Measurements from ENCODE around the gene CD79A.

CD79A gene

DNA sequence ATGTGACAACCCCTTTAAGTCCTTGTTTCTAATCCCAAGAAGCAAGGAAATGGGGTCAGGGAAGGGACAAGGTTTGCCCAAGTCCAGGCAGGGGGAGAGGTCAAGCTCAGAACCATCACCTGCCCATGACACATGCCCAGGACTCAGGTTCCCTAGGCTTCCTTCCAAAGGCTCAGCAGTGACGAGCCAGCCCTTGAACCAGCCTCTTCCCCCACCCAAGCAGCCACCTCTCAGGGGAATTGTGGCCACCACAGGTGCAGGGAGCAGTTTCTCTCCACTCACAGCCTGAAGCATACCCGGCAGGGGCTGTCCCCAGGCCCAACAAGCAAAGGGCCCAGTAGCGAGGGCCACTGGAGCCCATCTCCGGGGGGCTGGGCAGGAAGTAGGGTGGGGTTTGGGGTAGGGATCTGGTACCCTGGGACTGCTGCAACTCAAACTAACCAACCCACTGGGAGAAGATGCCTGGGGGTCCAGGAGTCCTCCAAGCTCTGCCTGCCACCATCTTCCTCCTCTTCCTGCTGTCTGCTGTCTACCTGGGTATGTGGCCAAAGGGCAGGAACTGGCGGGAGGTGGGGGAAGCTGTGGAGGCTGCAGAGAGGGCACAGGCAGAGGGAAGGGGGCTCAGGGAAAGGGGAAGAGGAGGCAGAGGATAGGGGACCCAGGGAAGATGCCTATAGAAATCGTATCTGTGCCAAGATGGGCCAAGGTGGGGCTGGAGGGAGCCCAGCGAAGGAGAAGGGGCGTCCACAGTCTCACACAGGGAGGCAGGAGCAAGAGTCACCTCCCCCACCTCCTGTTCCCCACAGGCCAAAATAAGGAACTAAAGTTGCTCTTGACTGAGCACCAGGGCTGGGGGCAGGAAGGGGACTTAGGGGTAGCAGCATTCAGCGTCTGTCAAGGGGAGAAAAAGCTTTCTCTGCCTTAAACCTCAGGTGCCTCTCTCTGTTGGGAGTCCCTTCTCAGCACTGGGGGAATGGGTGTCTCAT lies at the start of gene CD79A:
Gene CD79A, plus strand, starts transcription at position 433 of the 986 bp plus-strand sequence. Its CDS starts 26 bp downstream, at position 459.
- DNase-seq, result no peak

DNA sequence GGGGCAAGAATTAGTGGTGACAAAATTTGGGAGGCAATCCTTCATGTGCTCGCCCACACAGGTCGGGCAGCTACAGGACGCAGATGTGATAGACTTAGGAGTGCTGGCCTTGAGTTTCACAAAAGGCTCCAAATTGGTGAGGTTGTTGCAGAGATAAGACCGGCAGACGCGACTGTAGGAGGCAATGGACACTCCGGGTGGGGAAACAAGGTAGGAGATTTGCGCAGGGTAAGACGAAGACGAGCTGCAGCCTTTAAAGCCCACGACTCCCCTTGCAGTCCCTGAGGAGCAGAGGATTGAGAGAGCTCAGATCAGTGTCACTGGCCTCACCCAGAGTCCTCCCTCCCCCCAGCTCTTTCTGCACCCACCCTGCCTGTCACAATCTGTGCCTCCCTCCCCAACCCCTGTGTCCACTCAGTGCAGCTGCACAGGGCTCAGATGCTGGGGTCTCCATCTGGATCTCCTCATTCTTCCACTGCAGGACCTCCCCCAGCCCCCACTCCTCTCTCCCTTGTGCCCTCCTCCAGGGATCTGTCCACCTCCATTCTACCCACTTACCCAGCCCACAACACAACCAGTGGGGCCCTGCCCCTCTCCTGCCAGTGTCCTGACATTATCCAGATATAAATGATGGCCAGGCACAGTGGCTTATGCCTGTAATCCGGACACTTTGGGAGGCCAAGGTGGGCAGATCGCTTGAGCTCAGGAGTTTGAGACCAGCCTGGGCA lies 38.9 kb upstream of the CD79A start:
- no peak for DNase-seq

DNA sequence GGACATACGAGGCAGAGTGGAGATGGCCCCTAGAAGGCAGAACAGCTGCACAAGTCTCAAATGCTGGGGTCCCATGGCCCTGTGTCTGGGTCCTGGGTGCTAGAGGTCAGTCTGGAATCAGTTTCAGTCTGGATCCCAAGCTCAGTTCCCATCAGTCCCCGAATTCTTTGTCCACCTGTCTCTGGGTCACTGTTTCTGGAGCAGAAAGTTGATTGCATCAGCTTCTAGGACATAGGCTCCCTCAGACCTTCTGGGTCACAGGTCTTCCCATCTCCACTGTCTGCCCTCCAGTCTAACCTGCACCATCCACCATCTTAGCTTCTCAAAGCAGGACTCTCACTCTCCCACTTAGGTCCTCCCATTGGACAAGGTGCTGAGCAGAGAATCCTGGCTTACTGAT lies 37.9 kb upstream of the CD79A start:
- DNase-seq, result no peak

DNA sequence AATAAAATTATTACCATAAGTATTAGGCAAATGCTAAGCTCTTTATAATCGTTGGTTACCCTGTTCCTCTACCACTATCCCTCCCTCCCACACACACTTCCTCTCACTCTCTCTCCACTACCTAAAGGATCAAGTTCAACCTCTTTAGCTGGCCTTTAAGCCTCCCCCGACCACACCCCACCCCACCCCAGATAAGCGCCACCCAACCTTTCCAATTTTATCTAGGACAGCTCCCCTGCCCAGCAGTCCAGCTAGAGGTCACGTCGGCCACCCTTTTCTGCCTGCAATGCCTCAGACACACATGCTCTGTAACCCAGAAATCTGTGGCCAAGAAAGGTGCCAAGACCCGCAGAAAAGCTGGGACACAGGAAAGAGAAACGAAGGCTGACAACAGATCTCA lies 33.7 kb upstream of the CD79A start:
- no peak for DNase-seq

DNA sequence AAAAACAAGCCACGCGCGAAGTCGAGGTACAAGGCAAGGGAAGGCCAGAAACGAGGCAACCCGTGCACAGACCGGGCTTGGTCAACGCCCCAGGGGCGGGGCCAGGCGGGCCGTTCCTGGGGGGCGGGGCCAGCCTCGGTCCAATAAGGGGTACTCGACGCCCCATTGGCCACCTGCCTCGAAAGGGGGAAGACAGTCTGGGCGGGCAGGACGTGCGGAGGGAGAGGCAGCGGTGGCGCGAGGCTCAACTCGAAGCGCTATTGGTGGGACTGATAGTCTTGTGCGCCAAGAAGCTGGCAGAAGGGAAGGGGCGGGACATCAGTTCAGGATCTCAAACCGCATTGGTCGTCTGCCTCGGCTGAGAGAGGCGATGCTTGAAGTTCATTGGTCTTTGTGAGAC lies 32.5 kb upstream of the CD79A start, which contains the start of gene LYPD4:
Gene LYPD4, minus strand, starts transcription at position 83 of the 400 bp plus-strand sequence. CDS start 5,398 bp downstream, outside the sequence.
- no peak for DNase-seq

DNA sequence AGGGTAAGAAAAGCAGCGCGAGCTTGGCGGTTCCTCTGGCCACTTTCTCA lies 32.3 kb upstream of the CD79A start, which contains the start of gene DMRTC2:
Gene DMRTC2, plus strand, starts transcription at position 42 of the 50 bp plus-strand sequence. CDS start 2,387 bp downstream, outside the sequence.
- DNase-seq, result no peak

DNA sequence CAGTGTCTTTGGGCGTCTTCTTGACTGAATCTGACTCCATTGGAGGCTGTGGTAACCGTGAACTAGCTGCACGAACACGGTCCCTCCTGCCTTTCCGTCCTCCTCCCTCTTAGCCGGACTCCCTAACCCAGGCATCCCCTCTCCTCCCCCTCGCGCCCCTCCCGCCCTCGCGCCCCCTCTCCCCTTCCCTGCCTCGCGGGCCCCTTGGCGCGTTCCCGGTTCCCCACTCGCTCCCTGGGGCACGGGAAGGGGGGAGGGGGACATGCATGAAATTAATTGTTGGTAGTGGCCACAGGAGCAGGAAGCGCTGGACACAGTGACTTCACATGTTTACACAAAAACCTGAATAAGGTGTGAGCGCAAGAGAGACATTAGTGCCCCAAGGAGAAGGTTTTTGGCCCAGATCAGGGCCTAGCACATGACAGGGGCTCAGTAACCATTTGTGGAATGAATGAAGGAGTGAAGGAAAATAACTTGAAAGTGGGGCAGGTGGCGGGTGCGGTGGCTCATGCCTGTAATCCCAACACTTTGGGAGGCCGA lies 32.0 kb upstream of the CD79A start:
- DNase-seq, result no peak

DNA sequence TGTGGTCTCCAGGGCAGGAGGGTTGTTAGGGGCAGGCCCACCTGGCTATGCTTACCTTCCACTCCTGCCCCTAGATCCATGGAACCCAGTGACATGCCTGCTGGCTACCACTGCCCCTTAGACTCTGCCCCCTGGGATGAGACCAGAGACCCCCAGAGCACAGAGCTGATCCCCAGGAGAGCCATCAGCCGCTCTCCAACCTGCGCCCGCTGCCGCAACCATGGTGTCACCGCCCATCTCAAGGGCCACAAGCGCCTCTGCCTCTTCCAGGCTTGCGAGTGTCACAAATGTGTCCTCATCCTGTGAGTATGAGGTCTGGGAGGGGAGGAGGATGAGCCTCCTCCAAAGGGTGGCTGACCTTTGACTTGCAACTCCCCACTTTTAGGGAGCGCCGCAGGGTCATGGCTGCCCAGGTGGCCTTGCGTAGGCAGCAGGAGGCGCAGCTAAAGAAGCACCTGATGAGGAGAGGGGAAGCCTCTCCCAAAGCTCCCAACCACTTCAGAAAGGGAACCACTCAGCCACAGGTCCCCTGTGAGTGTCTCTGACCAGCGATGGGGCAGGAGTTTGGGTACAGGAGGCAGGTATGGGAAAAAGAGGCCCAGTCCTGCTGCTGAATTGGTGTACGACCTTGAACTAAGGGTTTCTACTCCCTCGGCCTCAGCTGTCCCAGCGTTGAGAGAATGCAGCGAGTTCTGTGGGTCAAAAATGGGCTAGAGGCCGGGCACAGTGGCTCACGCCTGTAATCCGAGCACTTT lies 29.6 kb upstream of the CD79A start:
- no peak for DNase-seq

DNA sequence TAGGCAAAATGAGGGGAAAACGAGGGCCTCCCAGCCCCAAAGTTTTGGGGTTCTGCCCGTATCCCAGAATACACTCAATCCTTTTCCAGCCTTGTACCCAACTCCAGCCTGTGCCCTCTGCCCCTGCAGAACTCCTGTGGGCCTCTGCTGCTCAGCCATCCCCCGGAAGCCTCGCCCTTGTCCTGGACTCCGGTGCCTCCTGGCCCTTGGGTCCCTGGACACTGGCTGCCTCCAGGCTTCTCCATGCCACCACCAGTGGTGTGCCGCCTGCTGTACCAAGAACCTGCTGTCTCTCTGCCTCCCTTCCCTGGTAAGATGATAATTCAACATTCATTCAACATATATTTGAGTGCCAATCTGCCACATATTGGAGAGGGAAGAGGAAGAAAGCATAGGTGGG lies 28.4 kb upstream of the CD79A start:
- no peak for DNase-seq

DNA sequence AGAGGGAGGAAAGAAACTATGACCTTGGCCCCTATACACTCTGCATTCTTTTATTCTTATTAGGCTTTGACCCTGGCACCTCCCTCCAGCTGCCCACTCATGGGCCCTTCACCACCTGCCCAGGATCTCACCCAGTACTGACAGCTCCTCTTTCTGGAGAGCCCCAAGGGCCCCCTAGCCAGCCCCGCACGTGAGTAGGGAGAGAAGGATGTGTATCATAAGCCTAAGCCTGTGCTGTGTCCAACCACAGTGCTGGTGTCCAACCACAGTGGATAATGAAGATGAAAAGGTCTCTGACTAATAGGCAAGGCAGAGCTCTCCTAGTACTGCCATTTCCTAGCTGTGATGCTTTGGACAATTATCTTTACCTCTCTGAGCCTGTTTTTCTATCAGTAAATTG lies 28.0 kb upstream of the CD79A start:
- DNase-seq, result no peak

DNA sequence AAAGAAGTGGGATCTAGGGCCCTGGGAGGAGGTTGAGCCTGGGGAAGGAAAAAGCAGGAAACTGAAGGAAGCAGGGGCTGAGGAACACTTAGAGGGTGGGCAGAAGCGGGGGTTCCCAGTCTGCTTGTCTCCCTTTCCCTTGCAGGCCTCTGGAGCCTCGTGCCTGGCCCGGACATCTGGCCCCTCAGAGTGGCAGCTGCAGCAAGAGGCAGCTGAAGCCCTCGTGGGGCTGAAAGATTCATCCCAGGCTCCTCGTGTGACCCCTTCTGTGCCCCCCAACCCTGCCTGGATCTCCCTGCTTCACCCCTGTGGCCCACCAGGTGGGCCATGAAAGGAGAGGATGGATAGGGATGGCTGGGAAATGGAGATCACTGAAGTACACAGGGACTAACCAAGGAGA lies 26.7 kb upstream of the CD79A start:
- DNase-seq, result no peak

DNA sequence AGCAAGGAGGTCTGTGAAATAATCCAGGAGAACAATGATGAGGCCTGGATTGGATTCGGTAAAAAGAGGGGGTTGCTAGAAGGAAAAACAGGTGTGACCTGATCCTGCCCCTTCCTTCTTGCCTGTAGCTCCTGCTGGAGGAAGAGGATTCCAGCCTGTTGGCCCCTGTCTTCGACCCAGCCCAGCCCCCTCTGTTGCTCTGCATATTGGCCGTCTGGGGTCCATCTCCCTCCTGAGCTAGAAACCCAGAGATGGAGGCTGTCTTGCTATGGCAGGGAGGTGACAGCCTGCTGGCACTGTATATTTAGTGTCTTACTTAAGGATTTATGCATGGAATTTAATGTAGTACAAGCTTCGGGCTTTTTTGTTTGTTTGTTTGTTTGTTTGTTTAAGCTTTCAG lies 25.6 kb upstream of the CD79A start:
- no peak for DNase-seq

DNA sequence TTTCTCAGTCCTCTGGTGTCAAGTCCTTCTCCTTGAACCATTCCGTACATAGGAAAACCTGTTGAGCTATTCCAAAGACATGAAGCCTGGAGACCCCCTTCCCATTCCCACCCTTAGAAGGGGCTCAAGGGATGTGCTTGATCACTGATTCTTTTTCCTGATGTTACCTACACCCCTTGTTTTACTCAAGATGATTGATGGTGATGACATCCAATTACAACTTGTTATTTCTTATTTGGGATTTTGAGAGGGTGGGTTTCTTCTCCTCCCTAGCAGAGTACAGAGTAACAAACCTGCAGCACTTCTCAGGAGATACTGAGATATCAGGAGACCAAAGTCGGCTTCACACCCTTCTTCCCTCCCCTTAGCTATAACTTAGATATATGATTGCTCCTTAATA lies 23.7 kb upstream of the CD79A start:
- no peak for DNase-seq

DNA sequence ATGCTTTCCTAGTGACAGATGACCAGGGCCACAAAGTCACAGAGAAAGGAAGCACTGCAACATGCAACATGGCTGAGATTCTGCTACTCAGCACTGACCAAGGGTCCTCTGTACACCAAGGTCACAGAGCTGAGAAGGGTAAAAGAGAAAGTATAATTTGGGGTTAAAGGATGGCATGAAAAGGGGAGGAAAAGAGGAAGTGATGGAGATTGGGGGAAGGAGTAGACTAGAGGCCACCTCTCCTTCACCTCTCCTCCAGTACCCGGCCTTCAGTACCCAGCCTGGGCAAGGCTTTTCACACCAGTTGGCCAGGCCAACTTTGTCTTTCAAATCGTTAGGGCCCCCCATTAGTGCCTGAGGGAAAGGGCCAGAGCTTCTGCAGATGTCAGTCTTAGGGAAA lies 23.3 kb upstream of the CD79A start:
- DNase-seq, result no peak

DNA sequence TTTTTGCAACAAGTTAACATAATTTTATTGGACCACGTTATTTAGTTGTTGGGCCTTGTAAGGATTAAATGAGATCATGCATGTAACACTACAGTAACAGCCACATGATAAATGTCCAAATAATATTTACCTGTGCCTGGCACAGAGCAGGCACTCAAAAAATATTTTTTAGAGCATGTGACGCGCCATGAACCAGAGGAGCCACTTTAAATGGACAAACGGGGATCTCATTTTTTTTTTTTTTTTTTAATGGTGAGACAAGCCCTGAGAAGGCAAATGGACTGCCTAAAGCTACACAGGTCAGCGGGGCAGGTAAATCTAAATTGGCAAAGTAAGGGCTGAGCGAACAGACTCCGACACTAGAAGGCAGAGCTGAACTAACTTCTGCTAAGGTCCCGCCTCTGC lies 17.9 kb upstream of the CD79A start:
- no peak for DNase-seq

DNA sequence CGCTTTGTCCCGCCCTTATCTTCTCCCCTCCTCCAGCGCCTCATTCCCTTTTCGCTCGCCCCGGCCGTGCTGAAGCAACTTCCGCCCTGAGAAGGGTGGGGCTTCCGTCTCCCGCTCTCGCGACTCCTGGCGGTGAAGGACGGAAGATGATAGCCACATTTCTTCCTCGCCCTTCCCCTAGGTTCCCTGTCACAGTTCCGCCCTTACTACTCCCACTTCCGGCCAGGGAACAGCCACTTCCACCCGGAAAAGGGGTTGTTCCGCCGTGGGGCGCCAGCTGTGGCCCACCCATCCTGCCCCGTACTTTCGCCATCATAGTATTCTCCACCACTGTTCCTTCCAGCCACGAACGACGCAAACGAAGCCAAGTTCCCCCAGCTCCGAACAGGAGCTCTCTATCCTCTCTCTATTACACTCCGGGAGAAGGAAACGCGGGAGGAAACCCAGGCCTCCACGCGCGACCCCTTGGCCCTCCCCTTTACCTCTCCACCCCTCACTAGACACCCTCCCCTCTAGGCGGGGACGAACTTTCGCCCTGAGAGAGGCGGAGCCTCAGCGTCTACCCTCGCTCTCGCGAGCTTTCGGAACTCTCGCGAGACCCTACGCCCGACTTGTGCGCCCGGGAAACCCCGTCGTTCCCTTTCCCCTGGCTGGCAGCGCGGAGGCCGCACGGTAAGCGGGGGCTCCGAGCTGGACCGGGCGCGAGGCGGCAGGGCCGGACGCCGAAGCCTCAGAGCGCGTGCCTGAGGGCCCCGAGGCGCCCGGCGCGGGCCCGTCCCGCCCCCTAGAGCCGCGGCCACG lies 17.3 kb upstream of the CD79A start, which contains the start of gene RPS19:
Gene RPS19, plus strand, starts transcription at position 638 of the 801 bp plus-strand sequence. CDS start 520 bp downstream, outside the sequence.
- DNase-seq, result peak; percentile 99

DNA sequence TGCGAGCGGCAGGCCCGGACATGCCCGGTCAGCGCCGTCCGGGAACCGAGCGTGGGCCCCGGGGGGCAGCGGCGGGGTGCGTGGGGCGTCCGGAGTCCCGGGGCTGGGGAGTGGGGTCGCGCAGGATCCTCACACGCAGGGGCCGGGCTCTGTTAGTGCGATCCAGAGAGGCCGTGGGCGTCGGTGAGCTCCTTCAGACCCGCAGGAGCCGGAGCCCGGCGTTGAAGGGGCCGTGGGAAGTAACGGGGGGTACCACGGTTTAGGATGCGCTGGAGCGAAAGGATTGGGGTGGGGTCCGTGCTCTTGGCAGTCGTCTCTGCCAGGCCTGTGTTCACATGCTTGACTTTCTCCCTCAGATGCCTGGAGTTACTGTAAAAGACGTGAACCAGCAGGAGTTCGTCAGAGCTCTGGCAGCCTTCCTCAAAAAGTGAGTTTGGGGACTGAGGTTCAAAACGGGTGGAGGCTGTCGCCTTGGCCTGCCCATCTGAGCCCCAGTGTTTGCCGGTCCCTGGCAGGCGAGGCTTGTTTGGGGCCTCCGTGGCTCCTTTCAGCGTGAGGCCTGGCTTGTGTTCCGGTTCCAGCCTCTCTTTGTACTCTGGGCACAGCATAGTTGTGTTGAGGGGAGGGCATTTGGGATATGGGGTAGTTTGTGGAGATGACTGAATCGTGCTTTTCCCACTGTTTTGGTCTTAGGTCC lies 16.5 kb upstream of the CD79A start:
- no peak for DNase-seq

DNA sequence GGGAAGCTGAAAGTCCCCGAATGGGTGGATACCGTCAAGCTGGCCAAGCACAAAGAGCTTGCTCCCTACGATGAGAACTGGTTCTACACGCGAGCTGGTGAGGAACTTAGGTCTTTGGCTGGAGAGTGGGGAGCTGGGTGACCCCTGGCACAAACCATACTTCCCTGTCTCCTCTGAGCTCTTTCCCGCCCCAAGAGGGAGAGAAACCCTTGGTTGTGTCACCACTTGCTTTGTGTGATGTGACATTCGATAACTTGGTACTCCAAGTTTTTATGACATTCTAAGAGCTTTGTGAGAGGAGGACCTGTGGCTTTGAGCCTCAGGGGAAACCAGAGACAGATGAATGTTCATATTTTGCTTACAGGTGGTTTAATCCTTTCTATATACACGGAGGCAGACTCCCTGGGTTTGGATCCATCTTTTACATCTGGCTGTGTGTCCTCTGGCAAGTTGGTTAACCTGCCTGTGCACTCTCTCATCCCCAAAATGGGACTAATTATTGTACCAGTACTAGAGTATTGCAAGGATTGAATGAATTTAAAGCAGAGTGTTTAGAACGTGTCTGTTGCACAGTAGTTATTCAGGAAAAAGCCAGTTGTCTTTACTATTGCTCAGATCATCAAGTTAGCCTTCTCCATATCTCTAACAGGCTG lies 15.8 kb upstream of the CD79A start:
- no peak for DNase-seq

DNA sequence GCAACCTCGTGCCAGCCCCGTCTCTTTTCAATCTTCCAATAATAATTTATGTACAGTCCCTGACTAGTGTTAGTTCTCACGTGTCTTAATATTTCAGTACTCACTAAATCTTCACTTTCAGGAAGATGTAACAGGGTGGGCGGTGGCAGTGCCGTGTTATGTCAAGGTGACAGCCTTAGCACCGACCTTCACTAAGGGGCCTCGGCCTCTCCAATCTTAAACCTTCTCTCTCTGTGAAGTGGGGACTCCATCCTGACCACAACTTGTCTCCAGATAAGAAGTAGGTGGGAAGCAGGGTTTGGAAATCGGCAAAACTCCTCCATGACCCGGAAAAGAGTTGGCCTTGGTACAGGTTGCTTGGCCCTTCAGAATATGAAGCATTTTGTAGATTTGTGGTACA lies 15.2 kb upstream of the CD79A start:
- no peak for DNase-seq

DNA sequence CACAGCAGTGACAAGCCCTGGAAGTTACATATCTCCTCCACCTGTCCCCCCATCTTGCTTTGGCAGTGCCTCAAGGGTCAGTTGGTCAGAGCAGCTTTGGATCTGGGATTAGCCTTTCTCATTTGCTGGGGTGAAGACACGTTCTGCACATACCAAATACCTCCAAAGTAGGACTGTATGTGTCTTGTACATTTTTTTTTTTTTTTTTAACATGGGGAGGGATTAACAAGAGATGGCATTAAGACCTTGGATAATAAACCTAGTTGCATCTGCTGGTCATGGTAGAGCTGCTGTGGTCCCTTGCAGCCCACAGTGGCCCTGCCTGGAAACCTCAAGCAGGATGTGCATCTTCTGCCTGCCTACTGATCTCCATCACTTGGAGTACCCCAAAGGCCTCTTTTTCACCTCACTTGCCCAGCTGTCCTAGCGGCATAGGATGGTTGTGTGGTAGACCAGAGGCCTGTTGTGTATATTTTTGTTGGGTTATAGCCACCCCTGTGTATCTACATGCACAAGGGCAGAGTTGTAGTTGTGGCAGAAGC lies 14.6 kb upstream of the CD79A start:
- no peak for DNase-seq
